GM18868 (cell line): ENCODE measurements around the gene DNAJC11.
"Not testable (repeated sequence)": the region's sequence is repeated elsewhere in the genome, so short reads cannot be mapped to it uniquely, and the experiment has no call there.

Experiments
- ATAC-seq: cut with Tn5 transposase; IDR thresholded peaks from one replicate; pipeline ENCODE4 v1.9.1; 2021; ENCODE audit warnings: mild to moderate bottlenecking, moderate library complexity; ENCODE audit not compliant: unreplicated experiment

DNAJC11 gene

GRCh38 chr1:6653436-6654290, 48.0 kb downstream of the DNAJC11 start:
- no peak for ATAC-seq

GRCh38 chr1:6652986-6653385, 48.6 kb downstream of the DNAJC11 start:
- no peak for ATAC-seq

- ATAC-seq, result no peak
Observed at GRCh38 chr1:6651909-6652308, 49.7 kb downstream of the DNAJC11 start.

GRCh38 chr1:6648556-6648955, 53.1 kb downstream of the DNAJC11 start:
- no peak for ATAC-seq

GRCh38 chr1:6646499-6647148, 55.0 kb downstream of the DNAJC11 start:
- no peak for ATAC-seq

- no peak for ATAC-seq
Observed at GRCh38 chr1:6645018-6645417, 56.6 kb downstream of the DNAJC11 start.

GRCh38 chr1:6640867-6641266, 60.7 kb downstream of the DNAJC11 start:
- ATAC-seq, result not testable (repeated sequence)

- no peak for ATAC-seq
Observed at GRCh38 chr1:6638226-6638625, 63.4 kb downstream of the DNAJC11 start.

GRCh38 chr1:6637770-6638169, 63.8 kb downstream of the DNAJC11 start:
- no peak for ATAC-seq

- ATAC-seq, result not testable (repeated sequence)
Observed at GRCh38 chr1:6636778-6637177, 64.8 kb downstream of the DNAJC11 start.

- ATAC-seq, result no peak
Observed at GRCh38 chr1:6635910-6636760, 65.5 kb downstream of the DNAJC11 start.

GRCh38 chr1:6635161-6635909, 66.3 kb downstream of the DNAJC11 start:
- ATAC-seq, result no peak

GRCh38 chr1:6634371-6635052, 67.1 kb downstream of the DNAJC11 start:
- ATAC-seq, result no peak

GRCh38 chr1:6632588-6633514, 68.8 kb downstream of the DNAJC11 start:
- ATAC-seq, result no peak

- no peak for ATAC-seq
Observed at GRCh38 chr1:6631058-6631457, 70.6 kb downstream of the DNAJC11 start.

GRCh38 chr1:6630027-6630426, 71.6 kb downstream of the DNAJC11 start:
- no peak for ATAC-seq

- ATAC-seq, result no peak
Observed at GRCh38 chr1:6628971-6629479, 72.6 kb downstream of the DNAJC11 start.

- no peak for ATAC-seq
Observed at GRCh38 chr1:6627841-6628545, 73.6 kb downstream of the DNAJC11 start.
